GM12892 (cell line): ENCODE results near the gene RBL2.

ENCODE experiments used
- POLR2A ChIP-seq: IDR thresholded peaks from 2 replicates; pipeline ENCODE4 v1.6.1; 2011; ENCODE audit warnings: low read depth, low read length, control low read depth
- POLR2AphosphoS5 ChIP-seq: IDR thresholded peaks from 2 replicates; pipeline ENCODE4 v1.6.1; 2011; ENCODE audit warnings: low read depth, low read length, control low read depth
- TAF1 ChIP-seq: IDR thresholded peaks from 2 replicates; pipeline ENCODE4 v1.6.1; 2011; ENCODE audit warnings: low read depth, mild to moderate bottlenecking, control low read depth, low read length, borderline replicate concordance

- TF ChIP-seq POLR2AphosphoS5 (no peak), POLR2A (no peak), TAF1 (no peak)
These were observed 17.3 kb upstream of the RBL2 start for GRCh38 chr16:53417011-53417410.
